Heart left ventricle (tissue), 16 donors: ENCODE measurements around the gene C22orf15. TPM values are rescaled to one million over a fixed set of nuclear protein-coding genes. Genes with fewer than 3 reads are reported as not detected.

Experiments used
- ATAC-seq, 4 donors: fragments of 200-7000 bp; cut with Tn5 transposase; one replicate each; pipeline ENCODE4 v1.9.1; 2020 to 2022; ENCODE audit warnings: moderate library complexity in 4 of 4, mild to moderate bottlenecking in 3 of 4, moderate number of reproducible peaks in 1 of 4
- DNase-seq, 5 donors: peaks; one replicate each; pipeline ENCODE4 v3.0.0-alpha.2; 2020
- H3K27ac ChIP-seq, 12 donors: fragments of 200-600 bp; sonication (generic) in 4 of 12; one replicate each; pipeline versions ENCODE4 v1.5.0 to v1.8.0; 2016 to 2022; ENCODE audit warnings: mild to moderate bottlenecking in 2 of 12
- H3K27me3 ChIP-seq, 9 donors: fragments of 200-600 bp; sonication (generic) in 2 of 9; one replicate each; pipeline versions ENCODE4 v1.5.1 to v1.8.0; 2016 to 2022; ENCODE audit warnings: mild to moderate bottlenecking in 3 of 9
- H3K36me3 ChIP-seq, 9 donors: fragments of 200-600 bp; sonication (generic) in 2 of 9; one replicate each; pipeline versions ENCODE4 v1.5.0 to v1.8.0; 2018 to 2022; ENCODE audit warnings: mild to moderate bottlenecking in 2 of 9
- H3K4me1 ChIP-seq, 12 donors: fragments of 200-600 bp; sonication (generic) in 4 of 12; one replicate each; pipeline versions ENCODE4 v1.5.0 to v1.8.0; 2016 to 2022; ENCODE audit warnings: mild to moderate bottlenecking in 3 of 12
- H3K4me3 ChIP-seq, 12 donors: fragments of 200-600 bp; sonication (generic) in 4 of 12; one replicate each; pipeline versions ENCODE4 v1.5.0 to v1.8.0; 2017 to 2022; ENCODE audit warnings: mild to moderate bottlenecking in 9 of 12, moderate library complexity in 4 of 12
- H3K9me3 ChIP-seq, 12 donors: fragments of 200-600 bp; sonication (generic) in 4 of 12; one replicate each; pipeline versions ENCODE4 v1.5.0 to v1.8.0; 2016 to 2022; ENCODE audit warnings: mild to moderate bottlenecking in 1 of 12
- POLR2A ChIP-seq, 2 donors: fragments of 450-650 bp; IDR thresholded peaks; one replicate each; pipeline ENCODE4 v1.6.1; 2017; ENCODE audit warnings: antibody characterized with exemption in 2 of 2, mild to moderate bottlenecking in 2 of 2, moderate library complexity in 2 of 2
- WGBS, 4 donors: extraction: QIAGEN DNeasy Blood & Tissue Kit in 2 of 4; methylation state at CpG; one replicate each; pipeline versions ENCODE4 v1.1.5 to v1.1.7; 2013 to 2018; 5-methylcytosine and 5-hydroxymethylcytosine counted together
- intact Hi-C, 10 donors: fragments of 100-400 bp; cut with DNase I; formaldehyde crosslinking; loops; one replicate each; pipeline versions ENCODE4 v1.11.1 to v1.14.2; 2022
- polyA plus RNA-seq, 2 donors: library from polyadenylated mRNA; stranded (reverse); fragments of 200-250 nt; gene quantifications; one replicate each; pipeline ENCODE4 v1.2.3, GENCODE V29; 2013
- total RNA-seq, 9 donors: library from RNA; depleted of rRNA in 2 of 9; stranded (reverse); fragments of >200 nt in 2 of 9; fragmentation: NEBNext Ultra II Directional in 3 of 9; extraction: Animal tissue kit (Norgen Biotek cat#: 25700) in 3 of 9; gene quantifications; one replicate each; pipeline versions ENCODE4 v1.1.0 to v1.2.4, GENCODE V29; 2016 to 2023
- TF ChIP-seq, protein P1 (sequence below), 12 donors: fragments of 200-600 bp; sonication (generic) in 4 of 12; IDR thresholded peaks; one replicate each; pipeline versions ENCODE4 v1.5.0 to v1.8.0; 2018 to 2022; ENCODE audit warnings: antibody characterized with exemption in 12 of 12, mild to moderate bottlenecking in 5 of 12
- donor health status: ischemic (EF 13 %, LVEDD 7.1; RV severe dilation, severe dysfunction).
- donor health status: healthy with polysubstance abuse.
- donor health status: DM: no; HTN: yes; CAD: no.
- donor health status: DM: no; HTN: no; CAD: no.
- donor health status: ischemic (EF 25% LVEDD 6.9; RV normal size, moderate dysfunction).
- donor health status: ischemic (EF 25% LVEDD 5.7; RV mildly dilated, moderate dysfunction).
- donor health status: healthy.
- donor health status: DM: yes; HTN: yes; CAD: no.
- donor health status: ischemic (EF 35%, LVEDD 5.7; RV mildly dilated, moderate dysfunction).
- donor health status: nonischemic (EF 11% LVEDD 7.7; RV severe dilation, severe dysfunction).
- donor health status: DM: yes; HTN: yes; CAD: no.
- donor health status: PGD.
- donor health status: ischemic (EF 29% LVEDD 5.4; RV normal size, mild dysfunction).
- donor health status: nonischemic (EF 23%, LVEDD 6.1; RV moderate dilation, normal function).

C22orf15 gene
- total and polyA plus RNA-seq, 11 donors, result not detected

DNA sequence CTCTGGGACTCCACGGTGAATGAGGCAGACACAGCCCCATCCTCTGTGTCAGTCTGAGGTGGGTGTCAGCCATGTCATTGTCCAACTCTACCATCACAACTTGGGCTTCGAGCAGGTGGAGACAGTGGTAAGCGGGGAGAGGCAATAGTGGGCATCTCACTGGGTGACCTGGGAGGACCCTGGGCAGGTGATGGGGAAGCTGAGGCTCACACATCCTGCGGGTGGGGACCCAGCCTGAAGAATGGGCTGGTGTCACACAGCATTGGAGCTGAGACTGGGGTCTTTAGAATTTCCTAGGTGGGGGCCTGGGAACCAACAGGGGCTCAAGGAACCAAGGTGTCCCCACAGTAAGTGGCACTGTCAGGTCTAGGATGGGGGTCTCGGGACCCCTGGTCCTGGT is 16.9 kb downstream of the C22orf15 start:
- no peak overlapping the region for H3K27ac ChIP-seq
- H3K36me3 ChIP-seq, result peaks cover 0 to 7% (median 0%) of the 10 kb centered on the region in 9 donors
- 88 to 96% (median 90%) methylated on average over 3 to 5 of the region's 5 CpGs for WGBS, 4 donors
- peaks cover 0 to 22% (median 6%) of the 10 kb centered on the region in 12 donors for H3K4me1 ChIP-seq
- intact Hi-C loops, result loop anchor here in 1 of 10 donors (10.0 kb wide), 1 partner anchor 475 kb away; no protein-coding TSS in a partner anchor
- TF ChIP-seq, protein P1, sequence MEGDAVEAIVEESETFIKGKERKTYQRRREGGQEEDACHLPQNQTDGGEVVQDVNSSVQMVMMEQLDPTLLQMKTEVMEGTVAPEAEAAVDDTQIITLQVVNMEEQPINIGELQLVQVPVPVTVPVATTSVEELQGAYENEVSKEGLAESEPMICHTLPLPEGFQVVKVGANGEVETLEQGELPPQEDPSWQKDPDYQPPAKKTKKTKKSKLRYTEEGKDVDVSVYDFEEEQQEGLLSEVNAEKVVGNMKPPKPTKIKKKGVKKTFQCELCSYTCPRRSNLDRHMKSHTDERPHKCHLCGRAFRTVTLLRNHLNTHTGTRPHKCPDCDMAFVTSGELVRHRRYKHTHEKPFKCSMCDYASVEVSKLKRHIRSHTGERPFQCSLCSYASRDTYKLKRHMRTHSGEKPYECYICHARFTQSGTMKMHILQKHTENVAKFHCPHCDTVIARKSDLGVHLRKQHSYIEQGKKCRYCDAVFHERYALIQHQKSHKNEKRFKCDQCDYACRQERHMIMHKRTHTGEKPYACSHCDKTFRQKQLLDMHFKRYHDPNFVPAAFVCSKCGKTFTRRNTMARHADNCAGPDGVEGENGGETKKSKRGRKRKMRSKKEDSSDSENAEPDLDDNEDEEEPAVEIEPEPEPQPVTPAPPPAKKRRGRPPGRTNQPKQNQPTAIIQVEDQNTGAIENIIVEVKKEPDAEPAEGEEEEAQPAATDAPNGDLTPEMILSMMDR (IDR thresholded peaks at IDR 0.05), result no peak
- TF ChIP-seq POLR2A (IDR thresholded peaks at IDR 0.05), result no peak
- no peaks in the 10 kb centered on the region for H3K9me3 ChIP-seq
- no peak overlapping the region for H3K4me3 ChIP-seq
- no peak for DNase-seq
- no peak for ATAC-seq
- no peaks in the 10 kb centered on the region for H3K27me3 ChIP-seq

DNA sequence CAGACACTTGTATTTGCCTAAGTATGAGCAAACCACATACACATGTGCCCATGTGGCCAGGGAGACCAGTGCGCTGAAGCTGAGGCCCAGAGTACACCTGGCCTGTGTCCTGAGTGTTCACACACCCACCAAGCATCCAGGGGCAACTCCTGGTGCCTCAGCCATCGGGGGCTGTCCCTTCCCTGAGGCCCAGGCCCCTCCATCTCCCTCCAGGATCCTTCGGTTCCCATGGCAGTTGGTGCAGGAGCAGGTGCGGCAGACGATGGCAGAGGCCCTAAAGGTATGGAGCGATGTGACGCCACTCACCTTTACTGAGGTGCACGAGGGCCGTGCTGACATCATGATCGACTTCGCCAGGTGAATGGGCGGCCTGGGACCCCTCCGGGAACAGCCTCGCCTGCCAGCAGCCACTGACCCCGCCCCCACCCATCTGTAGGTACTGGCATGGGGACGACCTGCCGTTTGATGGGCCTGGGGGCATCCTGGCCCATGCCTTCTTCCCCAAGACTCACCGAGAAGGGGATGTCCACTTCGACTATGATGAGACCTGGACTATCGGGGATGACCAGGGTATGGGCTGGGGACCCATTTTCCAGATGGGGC is 17.5 kb downstream of the C22orf15 start:
- Histone ChIP-seq H3K4me3 (no peak overlapping the region), H3K36me3 (peaks cover 0 to 7% (median 0%) of the 10 kb centered on the region in 9 donors), H3K4me1 (peaks cover 0 to 17% (median 3%) of the 10 kb centered on the region in 12 donors), H3K9me3 (no peaks in the 10 kb centered on the region), H3K27me3 (no peaks in the 10 kb centered on the region), H3K27ac (no peak overlapping the region)
- no peak for TF ChIP-seq POLR2A (IDR thresholded peaks at IDR 0.05)
- TF ChIP-seq, protein P1 (IDR thresholded peaks at IDR 0.05), result no peak
- no peak for ATAC-seq
- no peak for DNase-seq
- 88 to 93% (median 92%) methylated on average over 12 to 20 of the region's 20 CpGs for WGBS, 4 donors
- intact Hi-C loops, result no loop called here

DNA sequence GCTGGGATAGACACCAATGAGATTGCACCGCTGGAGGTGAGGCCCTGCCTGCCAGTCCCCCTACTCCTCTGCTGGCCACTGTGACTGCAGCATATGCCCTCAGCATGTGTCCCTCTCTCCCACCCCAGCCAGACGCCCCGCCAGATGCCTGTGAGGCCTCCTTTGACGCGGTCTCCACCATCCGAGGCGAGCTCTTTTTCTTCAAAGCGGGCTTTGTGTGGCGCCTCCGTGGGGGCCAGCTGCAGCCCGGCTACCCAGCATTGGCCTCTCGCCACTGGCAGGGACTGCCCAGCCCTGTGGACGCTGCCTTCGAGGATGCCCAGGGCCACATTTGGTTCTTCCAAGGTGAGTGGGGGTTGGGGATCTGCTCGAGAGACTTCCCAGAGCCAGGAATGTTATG is 18.3 kb downstream of the C22orf15 start:
- Histone ChIP-seq H3K27me3 (no peaks in the 10 kb centered on the region), H3K36me3 (peaks cover 0 to 7% (median 0%) of the 10 kb centered on the region in 9 donors), H3K4me3 (no peak overlapping the region), H3K4me1 (peaks cover 0 to 15% (median 3%) of the 10 kb centered on the region in 12 donors), H3K27ac (no peak overlapping the region), H3K9me3 (no peaks in the 10 kb centered on the region)
- ATAC-seq, result no peak
- TF ChIP-seq, protein P1 (IDR thresholded peaks at IDR 0.05), result no peak
- TF ChIP-seq POLR2A (IDR thresholded peaks at IDR 0.05), result no peak
- intact Hi-C loops, result no loop called here
- WGBS, 4 donors, result 81 to 90% (median 90%) methylated on average over 10 to 15 of the region's 15 CpGs
- no peak for DNase-seq

DNA sequence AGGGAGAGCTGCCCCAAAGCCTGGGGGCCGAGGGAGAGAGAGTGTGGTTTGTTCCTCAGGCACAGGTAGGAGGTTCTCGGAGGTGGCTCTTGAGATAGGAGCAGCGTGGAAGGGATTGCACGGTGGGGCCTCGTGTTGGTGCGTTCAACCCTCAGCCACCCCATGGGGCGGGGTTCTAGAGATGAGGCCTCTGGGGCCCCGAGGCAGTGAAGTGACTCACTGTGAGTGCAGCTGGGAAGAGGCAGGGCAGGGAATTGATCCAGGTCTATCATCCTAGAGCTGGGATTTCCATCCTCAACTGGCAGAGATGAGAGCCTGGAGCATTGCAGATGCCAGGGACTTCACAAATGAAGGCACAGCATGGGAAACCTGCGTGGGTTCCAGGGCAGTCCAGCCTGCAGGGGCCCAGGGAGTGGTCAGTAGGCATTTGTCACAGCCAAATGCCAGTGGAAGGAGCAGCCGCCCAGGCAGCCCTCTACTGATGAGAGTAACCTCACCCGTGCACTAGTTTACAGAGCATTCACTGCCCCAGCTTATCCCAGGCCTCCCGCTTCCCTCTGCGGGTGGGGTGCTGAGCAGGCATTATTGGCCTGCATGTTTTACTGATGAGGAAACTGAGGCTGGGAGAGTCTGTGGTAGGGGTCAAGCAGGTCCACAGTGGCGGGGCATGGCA is 18.9 kb downstream of the C22orf15 start:
- intact Hi-C loops, result no loop called here
- no peak for ATAC-seq
- WGBS, 4 donors, result 65 to 87% (median 86%) methylated on average over 10 to 14 of the region's 14 CpGs

More for the DNA sequence above, 18.9 kb downstream of the C22orf15 start:
- Histone ChIP-seq H3K4me1 (peaks cover 0 to 20% (median 8%) of the 10 kb centered on the region in 12 donors), H3K4me3 (no peak overlapping the region), H3K27me3 (no peaks in the 10 kb centered on the region), H3K27ac (no peak overlapping the region), H3K36me3 (peaks cover 0 to 7% (median 0%) of the 10 kb centered on the region in 9 donors), H3K9me3 (no peaks in the 10 kb centered on the region)
- TF ChIP-seq, protein P1 (IDR thresholded peaks at IDR 0.05), result no peak
- TF ChIP-seq POLR2A (IDR thresholded peaks at IDR 0.05), result no peak
- DNase-seq, result no peak
